HG03442 (cell line): ENCODE measurements around the gene CCDC158.
"Not testable (repeated sequence)": the region's sequence is repeated elsewhere in the genome, so short reads cannot be mapped to it uniquely, and the experiment has no call there.

Experiments used
- ATAC-seq: cut with Tn5 transposase; IDR thresholded peaks from one replicate; pipeline ENCODE4 v1.9.1; 2021; ENCODE audit warnings: mild to moderate bottlenecking, moderate library complexity; ENCODE audit not compliant: unreplicated experiment

The CCDC158 gene

DNA sequence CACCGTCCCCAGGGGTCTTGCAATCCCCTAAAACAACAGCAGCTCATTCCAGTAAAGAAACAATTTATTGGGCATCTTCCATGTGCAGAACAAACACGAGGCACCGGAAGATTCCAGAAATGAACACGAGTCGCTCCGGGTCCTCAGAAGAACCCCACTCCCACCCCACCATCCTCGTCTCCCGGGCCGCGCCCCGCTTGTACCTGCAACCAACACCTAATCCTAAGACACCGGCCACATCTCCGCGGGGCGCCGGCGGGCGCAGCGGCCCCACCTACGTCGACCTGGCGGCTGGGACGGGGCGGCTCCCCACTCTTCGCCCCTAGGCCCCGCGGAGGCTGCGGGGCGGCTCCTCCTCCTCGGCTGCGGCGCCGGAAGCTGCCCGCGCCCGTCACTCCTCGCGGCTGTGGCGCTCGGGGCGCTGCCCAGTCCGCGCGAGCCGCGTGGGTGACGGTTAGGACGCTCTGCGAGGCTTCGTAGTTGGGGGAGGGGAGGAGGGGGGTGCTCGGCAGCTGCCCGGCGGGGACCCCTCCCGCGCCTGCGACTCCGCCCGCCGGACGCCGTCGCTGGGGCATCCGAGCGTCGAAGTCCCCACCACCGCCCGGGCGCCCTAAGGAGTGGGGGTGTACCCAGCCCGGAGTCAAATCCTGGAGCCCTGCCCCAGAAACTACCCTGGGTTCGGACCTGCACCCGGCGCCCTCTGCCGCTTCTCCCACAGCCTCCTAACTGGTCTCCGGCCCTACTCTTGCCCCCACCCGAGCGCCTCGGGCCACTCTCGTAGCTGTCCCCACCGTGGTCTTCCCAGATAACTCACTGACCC lies at the start of gene CCDC158:
Gene CCDC158, minus strand, starts transcription at position 380 of the 820 bp plus-strand sequence. CDS start 17,934 bp downstream, outside the sequence.
- ATAC-seq, result no peak

DNA sequence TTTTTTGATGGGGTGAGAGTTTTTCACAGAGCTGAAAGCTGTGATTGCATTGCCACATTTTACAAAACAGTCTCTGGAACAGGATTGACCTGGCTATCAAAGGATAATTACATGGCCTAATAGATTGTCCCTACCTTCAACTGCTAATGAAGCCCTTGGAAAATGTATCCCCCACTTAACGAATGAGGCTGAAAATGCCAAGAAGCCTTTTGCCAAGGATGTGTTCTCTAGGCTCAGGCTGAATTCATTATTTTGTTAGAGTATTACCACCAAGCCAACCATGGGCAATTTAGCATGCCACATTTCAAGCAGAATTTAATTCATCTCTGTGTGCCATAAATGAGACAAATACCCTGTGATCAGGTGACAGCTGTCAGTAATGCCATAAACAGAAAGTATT lies 49.6 kb upstream of the CCDC158 start:
- no peak for ATAC-seq

DNA sequence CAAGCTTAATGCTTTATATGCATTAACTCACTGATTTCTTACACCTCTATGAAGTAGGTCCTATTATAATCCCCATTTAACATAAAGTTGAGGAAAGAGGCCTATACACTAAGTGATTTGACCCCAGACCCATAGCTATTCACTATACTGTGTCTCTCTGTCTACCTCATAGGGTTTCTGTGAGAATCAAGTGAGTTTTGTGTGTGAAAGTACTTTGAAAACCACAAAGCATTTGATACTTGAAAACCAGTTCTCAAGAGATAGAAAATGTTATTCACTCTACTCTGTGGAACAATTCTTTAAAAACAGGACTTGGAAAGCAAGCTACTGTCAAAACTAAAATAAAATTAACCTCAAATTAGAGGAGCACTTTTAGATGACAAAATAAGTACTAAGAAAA lies 49.1 kb upstream of the CCDC158 start:
- ATAC-seq, result no peak

DNA sequence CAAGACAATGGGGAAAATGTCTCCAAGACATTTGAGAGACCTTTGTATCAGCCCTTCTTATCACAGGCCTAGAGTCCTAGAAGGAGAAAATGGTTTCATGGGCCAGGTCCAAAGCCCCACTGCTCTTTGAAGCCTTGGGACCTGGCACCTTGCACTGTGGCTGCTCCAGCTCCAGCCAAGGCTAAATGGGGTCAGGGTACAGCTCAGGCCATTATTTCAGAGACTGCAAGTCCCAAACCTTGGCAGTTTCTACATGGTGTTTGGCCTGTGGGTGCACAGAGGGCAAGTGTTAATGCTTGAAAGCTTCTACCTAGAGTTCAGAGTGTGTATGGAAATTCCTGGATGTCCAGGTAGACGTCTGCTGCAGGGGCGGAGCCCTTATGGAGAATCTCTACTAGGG lies 42.6 kb upstream of the CCDC158 start:
- no peak for ATAC-seq

DNA sequence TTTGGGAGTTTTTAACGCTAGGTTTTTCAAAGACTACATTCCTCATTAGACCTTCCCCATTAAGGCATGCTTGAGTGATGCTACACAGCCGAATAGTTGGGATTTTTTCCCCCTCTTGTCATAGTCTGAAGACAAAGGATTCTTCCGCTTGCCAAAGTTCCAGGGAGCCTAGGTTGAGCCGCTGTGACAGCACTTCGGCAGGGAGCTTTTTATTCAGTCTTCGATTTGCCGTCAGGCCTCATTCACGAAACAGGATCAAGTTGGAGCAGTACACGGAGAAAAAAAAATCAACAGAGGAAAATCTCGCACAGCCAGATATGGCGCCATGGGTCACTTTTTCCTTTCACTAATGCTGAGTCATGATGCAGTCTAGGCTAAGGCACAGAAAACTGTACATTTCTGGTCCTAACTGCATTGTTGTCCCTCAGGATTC lies 38.4 kb upstream of the CCDC158 start:
- ATAC-seq, result no peak

DNA sequence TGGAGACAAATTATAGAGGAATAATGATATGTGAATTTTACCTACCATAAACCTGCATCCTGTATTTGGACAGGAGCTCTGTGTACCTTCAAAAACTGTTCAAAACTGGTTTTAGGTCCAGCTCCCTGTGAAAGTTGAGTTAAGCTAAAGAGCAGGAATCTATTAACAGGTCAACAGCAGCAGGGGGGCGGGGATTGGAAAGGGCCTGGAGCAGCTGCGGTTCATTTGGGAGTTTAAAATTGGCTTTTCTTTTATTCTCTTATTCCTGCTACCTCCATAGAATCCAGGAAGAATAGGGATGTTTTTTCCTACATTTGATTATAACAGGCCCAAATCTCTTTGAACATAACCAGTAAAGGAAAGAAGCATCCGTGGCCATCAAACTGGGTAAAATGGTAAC lies 37.9 kb upstream of the CCDC158 start:
- ATAC-seq, result no peak

DNA sequence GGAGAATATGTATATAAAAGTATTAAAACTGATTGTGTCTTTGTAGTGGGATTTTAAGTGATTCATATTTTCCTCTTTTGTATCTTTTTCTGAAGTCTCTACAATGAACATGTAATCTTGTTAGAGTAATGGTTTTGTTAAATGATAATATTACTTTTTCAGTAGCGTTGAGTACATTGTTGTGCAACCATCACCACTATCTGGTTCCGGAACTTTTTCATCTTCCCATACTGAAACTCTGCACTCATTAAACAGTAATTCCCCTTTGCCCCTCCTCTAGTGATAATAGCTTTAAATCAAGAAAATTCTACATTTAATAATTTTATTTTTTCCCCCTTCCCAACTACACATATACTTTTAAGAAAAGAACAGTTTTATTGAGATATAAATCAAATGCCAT lies 37.4 kb upstream of the CCDC158 start:
- ATAC-seq, result no peak

DNA sequence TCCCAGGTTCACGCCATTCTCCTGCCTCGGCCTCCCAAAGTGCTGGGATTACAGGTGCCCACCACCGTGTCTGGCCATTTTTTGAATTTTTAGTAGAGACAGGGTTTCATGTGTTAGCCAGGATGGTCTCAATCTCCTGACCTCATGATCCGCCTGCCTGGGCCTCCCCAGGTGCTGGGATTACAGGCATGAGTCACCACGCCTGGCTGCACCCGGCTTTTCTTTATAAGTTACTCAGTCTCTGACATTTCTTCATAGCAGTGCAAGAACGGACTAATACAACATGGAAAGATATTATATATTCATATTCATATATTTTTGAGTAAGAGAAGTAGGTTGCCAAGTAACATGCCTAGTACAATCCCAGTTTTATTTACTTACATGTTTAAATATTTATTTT lies 36.9 kb upstream of the CCDC158 start:
- no peak for ATAC-seq

DNA sequence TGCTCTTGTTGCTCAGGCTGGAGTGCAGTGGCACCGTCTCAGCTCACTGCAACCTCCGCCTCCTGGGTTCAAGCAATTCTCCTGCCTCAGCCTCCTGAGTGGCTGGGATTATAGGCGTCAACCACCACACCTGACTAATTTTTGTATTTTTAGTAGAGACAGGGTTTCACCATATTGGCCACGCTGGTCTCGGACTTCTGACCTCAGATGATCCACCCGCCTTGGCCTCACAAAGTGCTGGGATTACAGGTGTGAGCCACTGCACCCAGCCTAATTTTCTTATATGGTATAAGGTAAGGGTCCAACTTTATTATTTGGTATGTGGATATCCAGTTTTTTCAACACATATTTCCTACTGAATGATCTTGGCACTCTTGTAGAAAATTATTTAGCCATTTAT lies 33.1 kb upstream of the CCDC158 start:
- not testable (repeated sequence) for ATAC-seq

DNA sequence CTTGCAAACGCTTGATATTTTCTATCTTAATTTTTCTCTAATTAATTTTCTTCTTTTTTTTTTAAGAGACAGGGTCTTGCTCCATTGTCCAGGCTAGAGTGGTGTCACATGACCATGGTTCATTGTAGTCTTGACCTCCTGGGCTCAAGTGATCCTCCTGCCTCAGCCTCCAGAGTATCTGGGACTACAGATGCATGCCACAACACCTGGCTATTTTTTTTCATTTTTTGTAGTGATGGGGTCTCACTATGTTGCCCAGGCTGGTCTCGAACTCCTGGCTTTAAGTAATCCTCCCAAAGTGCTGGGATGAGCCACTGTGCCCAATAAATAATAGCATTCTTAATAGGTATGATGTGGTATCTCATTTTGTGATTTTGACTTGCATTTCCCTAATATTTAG lies 32.3 kb upstream of the CCDC158 start:
- no peak for ATAC-seq

DNA sequence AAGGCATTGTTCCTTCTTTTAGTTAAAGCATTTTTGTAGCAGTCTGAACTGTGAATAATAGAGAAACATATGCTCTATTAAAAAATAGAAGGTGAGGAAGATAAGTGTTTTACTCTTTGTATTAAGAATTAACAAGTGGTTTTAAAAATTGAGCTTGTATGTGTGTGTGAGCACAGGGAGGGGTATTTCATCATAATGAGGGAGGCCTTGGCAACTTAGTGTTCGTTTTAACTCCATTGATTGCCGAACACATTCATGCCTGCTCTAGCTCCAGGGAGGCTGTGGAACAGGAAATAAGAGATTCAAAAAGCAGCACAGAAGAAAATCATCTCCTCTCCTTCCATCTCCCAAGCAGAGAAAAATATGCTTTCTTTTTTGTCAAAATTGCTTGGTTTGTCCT lies 28.9 kb upstream of the CCDC158 start:
- ATAC-seq, result no peak

DNA sequence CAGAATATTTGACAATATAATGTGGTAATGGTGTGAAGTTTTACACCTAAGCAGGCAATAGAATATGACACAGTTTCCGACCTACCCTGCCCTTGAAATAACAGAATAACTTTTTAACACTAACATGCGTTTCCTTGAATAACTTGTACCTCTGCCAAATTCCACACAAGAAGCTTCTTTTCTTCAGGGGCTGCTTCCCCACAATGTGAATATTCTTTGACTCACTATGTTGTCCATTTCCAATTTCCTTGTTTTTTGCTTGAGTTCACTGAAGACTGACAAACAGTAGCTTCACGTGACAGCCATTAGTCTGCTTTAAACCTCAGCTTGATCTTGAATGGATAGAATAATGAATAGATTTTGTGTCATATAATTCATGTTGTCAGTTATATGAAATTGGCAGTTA lies 28.4 kb upstream of the CCDC158 start:
- ATAC-seq, result no peak

DNA sequence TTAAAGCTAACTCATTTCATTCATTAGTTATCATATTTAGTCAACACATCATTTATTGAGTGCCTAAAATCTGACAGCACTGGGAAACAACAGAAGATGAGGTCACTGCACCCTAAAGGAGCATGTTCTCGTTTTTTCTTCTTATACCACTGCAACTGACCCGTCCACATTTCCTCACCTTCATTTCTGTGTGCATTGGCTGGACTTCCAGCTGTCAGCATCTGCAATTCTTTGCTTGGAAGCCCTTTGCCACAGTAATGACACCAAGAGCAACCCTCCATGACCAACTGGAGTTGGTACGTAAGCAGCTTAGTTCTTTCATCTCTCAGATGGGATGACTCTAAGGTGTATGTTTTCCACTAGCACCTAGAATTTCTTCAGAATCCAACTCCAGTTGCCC lies 27.3 kb upstream of the CCDC158 start:
- no peak for ATAC-seq

DNA sequence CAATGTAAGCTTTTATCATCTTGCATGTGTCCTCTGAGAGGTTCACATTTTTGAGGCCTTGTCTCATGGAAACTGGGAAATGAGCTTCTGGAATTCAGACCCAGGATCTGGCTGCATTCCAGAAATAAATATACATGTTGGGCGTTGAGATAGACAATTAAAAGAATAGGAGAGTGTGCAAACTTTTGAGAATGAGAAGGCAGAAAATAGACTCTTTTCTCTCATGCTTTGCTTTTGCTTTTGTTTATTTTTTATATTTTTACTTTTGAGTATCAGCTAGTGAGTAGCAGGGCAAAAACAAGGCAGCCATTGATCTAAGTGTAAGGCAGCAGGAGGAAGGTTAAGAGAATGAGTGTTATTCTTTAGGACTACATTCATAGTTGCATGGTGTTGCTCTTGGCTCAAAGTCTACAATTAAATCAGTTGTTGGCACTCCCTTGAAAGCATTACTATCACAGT lies 26.5 kb upstream of the CCDC158 start:
- ATAC-seq, result no peak

DNA sequence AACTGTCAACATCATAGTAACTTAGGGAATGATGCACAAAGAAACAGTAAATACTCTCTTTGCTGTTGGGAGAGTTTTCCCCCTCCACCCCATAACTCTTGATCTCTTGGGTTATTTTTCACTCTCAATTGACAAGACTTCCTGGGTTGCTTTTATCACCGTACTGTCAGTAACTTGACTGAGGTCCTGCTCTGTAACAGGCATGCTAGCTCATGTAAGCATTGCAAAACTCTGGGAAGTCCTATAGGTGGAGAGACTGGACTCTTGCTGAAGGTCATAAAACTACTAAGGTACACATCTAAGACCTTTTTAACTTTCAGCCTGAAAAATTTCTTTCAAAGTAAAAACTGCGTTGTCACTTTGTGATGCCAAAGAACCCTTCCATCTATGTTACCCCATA lies 25.0 kb upstream of the CCDC158 start:
- ATAC-seq, result no peak

DNA sequence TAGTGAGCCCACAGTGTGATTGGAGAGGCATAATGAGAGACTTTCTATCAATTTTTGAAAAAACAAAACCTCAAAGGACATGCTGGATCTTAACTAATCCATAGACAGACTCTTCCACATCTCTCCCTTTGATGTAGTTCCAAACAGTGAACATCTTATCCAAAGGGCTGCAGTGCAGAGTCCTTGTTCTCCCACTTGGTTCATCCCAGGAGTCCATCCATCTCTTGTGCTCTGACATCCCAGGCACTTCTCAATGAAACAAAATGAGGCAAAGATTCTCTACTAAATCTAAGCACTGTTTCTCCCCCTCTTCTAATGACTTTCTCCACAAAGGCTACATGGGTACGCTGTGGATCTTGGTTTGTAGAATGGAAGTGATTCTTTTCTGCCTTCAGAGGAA lies 22.4 kb upstream of the CCDC158 start:
- ATAC-seq, result no peak

DNA sequence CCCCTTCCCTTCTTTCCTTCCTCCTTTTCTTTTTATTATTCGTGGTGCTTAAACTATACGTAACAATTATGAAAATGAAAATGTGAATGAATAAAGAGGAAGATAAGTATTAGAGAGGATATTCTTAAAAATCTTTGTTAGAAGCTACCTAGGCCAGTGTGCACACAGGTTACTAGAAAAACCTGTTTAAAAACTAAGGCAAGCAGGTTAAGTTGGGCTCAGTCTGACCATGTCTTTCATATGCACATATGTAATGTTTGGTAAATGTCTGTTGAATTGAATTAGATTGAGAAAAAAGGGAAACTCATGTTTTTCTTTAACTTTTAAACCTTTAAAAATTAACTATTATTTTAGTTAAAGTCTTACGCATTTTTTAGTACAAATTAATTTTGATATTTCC lies 21.9 kb upstream of the CCDC158 start:
- ATAC-seq, result no peak

DNA sequence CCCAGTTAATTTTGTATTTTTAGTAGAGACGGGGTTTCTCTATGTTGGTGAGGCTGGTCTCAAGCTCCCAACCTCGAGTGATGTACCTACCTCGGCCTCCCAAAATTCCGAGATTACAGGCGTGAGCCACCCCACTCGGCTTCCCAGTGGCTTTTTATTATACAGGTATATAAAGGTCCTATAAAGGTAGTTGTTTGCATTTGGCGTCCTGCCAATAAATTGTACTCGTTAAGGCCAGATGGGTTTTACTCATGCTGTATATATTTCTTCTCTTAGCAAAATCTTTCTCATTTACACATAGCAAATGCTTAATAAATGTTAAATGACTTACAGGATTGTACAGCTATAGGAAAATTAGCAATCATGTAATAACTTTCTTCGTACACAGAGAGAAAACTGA lies 20.9 kb upstream of the CCDC158 start:
- ATAC-seq, result no peak

DNA sequence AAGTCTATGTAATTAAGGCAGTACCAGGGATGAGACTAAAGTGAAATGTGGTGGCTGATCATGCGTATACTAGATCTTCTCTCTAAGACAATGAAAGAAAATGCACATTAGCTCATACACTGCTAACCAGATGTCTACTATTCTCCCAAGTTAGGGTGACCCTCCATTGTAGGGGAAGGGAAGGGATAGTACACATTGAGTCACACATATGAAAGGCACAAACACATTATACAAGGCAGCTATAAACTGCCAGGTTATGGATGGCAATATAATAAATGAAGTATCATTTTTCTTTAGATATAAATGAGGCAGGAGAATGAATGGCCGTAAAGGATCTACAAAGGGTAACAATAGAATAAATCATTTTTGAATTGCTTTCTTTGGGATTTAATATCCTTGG lies 18.6 kb upstream of the CCDC158 start:
- no peak for ATAC-seq

DNA sequence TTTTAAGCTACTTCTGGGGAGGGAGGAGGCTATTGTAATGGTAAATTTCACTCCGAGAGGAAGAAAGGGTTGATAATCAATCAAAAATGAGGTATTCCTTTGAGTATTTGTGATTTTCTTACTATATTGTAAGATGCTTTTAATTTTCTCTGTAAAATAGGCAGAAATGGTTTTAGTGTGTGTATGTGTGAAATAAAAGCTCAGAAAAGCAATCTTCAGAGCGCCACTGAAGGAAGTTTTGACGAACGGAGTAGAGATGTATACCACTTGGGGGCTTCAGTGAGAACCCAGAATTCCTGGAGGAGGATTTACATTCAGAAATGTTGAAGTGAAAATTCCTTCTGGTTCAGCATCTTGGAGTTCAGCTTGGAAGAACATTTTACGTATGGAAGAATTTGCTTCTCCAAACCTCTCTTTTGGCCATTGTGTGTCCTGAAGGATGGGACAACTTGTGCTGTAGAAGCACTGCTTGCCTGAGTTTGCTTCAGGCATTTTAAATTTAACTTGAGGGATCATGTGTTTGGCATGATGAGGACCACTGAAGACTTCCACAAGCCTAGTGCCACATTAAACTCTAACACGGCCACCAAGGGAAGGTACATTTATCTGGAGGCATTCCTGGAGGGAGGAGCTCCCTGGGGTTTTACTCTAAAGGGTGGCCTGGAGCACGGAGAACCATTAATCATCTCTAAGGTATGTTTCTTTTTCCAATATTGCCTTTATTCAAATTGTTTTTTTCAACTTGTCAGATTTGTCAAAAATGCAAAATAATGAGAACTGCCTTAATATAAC lies 14.8 kb upstream of the CCDC158 start:
- no peak for ATAC-seq

DNA sequence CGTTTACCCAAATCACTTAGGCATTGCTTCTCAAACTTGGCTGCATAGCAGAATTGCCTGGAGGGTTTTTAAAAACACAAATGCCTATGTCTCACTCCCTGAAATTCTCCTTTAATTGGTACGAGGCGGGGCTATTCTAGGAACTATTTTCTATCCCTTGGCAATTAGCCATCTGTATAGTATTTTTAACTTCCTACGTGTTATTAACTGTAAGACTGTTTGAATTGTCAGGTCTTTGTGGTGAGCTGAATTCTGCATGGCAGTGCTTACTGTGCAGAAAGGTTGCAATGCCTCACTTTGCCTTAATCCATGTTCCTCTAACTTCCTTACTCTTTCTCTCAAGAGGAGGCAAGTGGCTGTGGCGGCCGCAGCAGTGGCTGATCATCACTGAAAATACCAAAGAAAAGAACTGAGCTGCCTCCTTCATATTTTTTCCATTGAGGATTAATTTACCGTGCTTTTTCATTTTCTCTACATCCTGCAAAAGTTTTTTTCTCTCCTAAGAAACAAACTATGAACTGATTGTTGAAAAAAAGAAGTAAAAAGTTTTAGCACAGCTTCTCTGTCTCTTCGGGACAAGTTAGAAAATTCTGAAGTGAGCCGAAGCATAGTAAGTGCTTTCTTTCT lies 14.1 kb upstream of the CCDC158 start, which contains the start of gene SHROOM3:
Gene SHROOM3, plus strand, starts transcription at position 329 of the 627 bp plus-strand sequence. CDS start 824 bp downstream, outside the sequence.
- ATAC-seq, result no peak
